OCI-LY7 (cell line): ENCODE results near the gene MSH3. TPM values are rescaled to one million over a fixed set of nuclear protein-coding genes. Genes with fewer than 3 reads are reported as not detected.

Experiments used
- BruUV-seq: library from RNA; stranded (reverse); fragments of 400-500 nt; replicated peaks from 2 replicates; lab custom pipeline; 2021; lab: Mats Ljungman, UMichigan
- CTCF ChIA-PET: fragments of 300-600 bp; sonication (Branson Sonifier 250); formaldehyde crosslinking; loops from one replicate; lab custom pipeline; 2022; ENCODE audit warnings: antibody characterized with exemption; ENCODE audit not compliant: unreplicated experiment; lab: Charles Lee
- POLR2A ChIA-PET: fragments of 300-600 bp; sonication (Branson Sonifier 250); formaldehyde crosslinking; loops from one replicate; lab custom pipeline; 2022; ENCODE audit warnings: antibody characterized with exemption; lab: Charles Lee
- DNase-seq: peaks from one replicate; pipeline ENCODE4 v3.0.0-alpha.2; 2015; ENCODE audit warnings: low spot score
- H2AFZ ChIP-seq: fragments of 200-600 bp; sonication (generic), shearing (Covaris generic); 2 replicates; pipeline ENCODE4 v1.6.1; 2014; ENCODE audit warnings: mild to moderate bottlenecking, antibody characterized with exemption, low read length, moderate library complexity
- H3K27ac ChIP-seq: fragments of 200-600 bp; sonication (generic); 2 replicates; pipeline ENCODE4 v1.5.1; 2014; ENCODE audit warnings: mixed run types, low read depth, mild to moderate bottlenecking, moderate library complexity, low read length, inconsistent platforms; ENCODE audit not compliant: poor library complexity, severe bottlenecking
- H3K36me3 ChIP-seq: fragments of 200-600 bp; sonication (generic); 2 replicates; pipeline ENCODE4 v1.6.1; 2014; ENCODE audit warnings: mild to moderate bottlenecking, antibody characterized with exemption, low read length, moderate library complexity, mixed read lengths; ENCODE audit not compliant: insufficient read depth
- H3K4me1 ChIP-seq: fragments of 200-600 bp; sonication (generic); 2 replicates; pipeline ENCODE4 v1.5.1; 2014; ENCODE audit warnings: mild to moderate bottlenecking, low read length; ENCODE audit not compliant: insufficient read depth, poor library complexity, severe bottlenecking
- H3K4me2 ChIP-seq: fragments of 200-600 bp; sonication (generic); 2 replicates; pipeline ENCODE4 v1.6.1; 2014; ENCODE audit warnings: mild to moderate bottlenecking, low read length
- H3K4me3 ChIP-seq: fragments of 200-600 bp; sonication (generic); 2 replicates; pipeline ENCODE4 v1.5.1; 2014; ENCODE audit warnings: mild to moderate bottlenecking, low read depth, low read length; ENCODE audit not compliant: poor library complexity, severe bottlenecking
- H3K79me2 ChIP-seq: fragments of 200-600 bp; sonication (generic); 2 replicates; pipeline ENCODE4 v1.6.1; 2016; ENCODE audit warnings: low read depth, mild to moderate bottlenecking, low read length, moderate library complexity, mixed read lengths; ENCODE audit not compliant: insufficient read depth
- H3K9me2 ChIP-seq: fragments of 200-600 bp; sonication (generic); 2 replicates; pipeline ENCODE4 v1.6.1; 2016; ENCODE audit warnings: mild to moderate bottlenecking, low read length, mixed read lengths; ENCODE audit not compliant: insufficient read depth
- H3K9me3 ChIP-seq: fragments of 200-600 bp; sonication (generic); 2 replicates; pipeline ENCODE4 v1.6.1; 2014; ENCODE audit warnings: mild to moderate bottlenecking, mixed run types, low read length, mixed read lengths
- H4K20me1 ChIP-seq: fragments of 200-600 bp; sonication (generic); 2 replicates; pipeline ENCODE4 v1.6.1; 2014; ENCODE audit warnings: mild to moderate bottlenecking, antibody characterized with exemption, low read length, moderate library complexity, mixed read lengths; ENCODE audit not compliant: insufficient read depth
- EZH2phosphoT487 ChIP-seq: fragments of 200-600 bp; sonication (generic); IDR thresholded peaks from 2 replicates; pipeline ENCODE4 v1.6.1; 2018; ENCODE audit warnings: low read depth, borderline replicate concordance, mild to moderate bottlenecking, mixed run types, antibody characterized with exemption, low read length, moderate library complexity, mixed read lengths
- intact Hi-C: fragments of 100-400 bp; cut with micrococcal nuclease; formaldehyde crosslinking; loops from one replicate; pipeline ENCODE4 v1.10.0; 2022; ENCODE audit not compliant: unreplicated experiment
- total RNA-seq, 2 experiments: library from RNA; depleted of rRNA in 1 of 2; stranded (reverse); fragments of >200 nt in 1 of 2; shearing (Covaris generic) in 1 of 2; gene quantifications; 2 replicates each; pipeline ENCODE4 v1.2.3, GENCODE V29; 2014 to 2022
- TF ChIP-seq, protein P1 (sequence below): fragments of 200-600 bp; sonication (generic); conservative IDR thresholded peaks from 2 replicates; pipeline ENCODE4 v1.5.1; 2014; ENCODE audit warnings: mild to moderate bottlenecking, antibody characterized with exemption, low read length, moderate library complexity, mixed read lengths

The MSH3 gene
- total RNA-seq, 2 experiments from 2014 or later: 15.4 to 28.3 TPM

- no peak overlapping the region for H3K4me3 ChIP-seq
- no peaks in the 10 kb centered on the region for H4K20me1 ChIP-seq
- BruUV-seq: no TSS peak
- no peak overlapping the region for H3K4me2 ChIP-seq
- no peaks in the 10 kb centered on the region for H3K9me2 ChIP-seq
- POLR2A ChIA-PET: interaction anchor here (0.6 kb wide), 1 partner anchor 1691 kb away, joined by 3 read pairs; no protein-coding TSS in a partner anchor
- H3K79me2 ChIP-seq: no peaks in the 10 kb centered on the region
- H3K27ac ChIP-seq: no peak overlapping the region
- H3K36me3 ChIP-seq: peaks cover 39% of the 10 kb centered on the region
- CTCF ChIA-PET: no interaction called here
- H3K4me1 ChIP-seq: no peaks in the 10 kb centered on the region
- no peak overlapping the region for H2AFZ ChIP-seq
- TF ChIP-seq, protein P1, sequence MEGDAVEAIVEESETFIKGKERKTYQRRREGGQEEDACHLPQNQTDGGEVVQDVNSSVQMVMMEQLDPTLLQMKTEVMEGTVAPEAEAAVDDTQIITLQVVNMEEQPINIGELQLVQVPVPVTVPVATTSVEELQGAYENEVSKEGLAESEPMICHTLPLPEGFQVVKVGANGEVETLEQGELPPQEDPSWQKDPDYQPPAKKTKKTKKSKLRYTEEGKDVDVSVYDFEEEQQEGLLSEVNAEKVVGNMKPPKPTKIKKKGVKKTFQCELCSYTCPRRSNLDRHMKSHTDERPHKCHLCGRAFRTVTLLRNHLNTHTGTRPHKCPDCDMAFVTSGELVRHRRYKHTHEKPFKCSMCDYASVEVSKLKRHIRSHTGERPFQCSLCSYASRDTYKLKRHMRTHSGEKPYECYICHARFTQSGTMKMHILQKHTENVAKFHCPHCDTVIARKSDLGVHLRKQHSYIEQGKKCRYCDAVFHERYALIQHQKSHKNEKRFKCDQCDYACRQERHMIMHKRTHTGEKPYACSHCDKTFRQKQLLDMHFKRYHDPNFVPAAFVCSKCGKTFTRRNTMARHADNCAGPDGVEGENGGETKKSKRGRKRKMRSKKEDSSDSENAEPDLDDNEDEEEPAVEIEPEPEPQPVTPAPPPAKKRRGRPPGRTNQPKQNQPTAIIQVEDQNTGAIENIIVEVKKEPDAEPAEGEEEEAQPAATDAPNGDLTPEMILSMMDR: no peak
- no peak for TF ChIP-seq EZH2phosphoT487
- no peak for DNase-seq
- intact Hi-C loops: no loop called here
- H3K9me3 ChIP-seq: peaks cover 11% of the 10 kb centered on the region; the same call in 1 of the 2 replicates
Measured at GRCh38 chr5:80615266-80615914, 39.1 kb upstream of the MSH3 start.

DNA sequence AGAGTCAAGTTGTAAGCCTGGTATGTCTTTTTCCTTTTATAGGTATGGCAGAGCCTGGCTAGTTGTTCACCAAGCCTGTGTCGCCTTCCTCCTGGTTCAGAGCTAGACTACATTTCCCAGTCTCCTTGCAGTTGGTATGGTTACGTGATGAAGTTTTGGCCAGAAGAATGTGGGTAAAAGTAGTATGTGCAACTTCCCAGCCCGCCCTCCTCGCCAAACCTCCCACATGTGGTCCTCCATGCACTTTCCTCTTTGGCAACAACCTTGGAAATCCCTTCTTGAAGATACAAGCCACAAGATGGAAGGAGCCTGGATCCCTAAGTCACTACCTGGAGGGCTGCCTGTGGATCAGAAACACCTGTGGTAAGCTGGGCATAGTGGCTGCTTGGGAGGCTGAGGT lies 36.0 kb upstream of the MSH3 start:
- no peak for TF ChIP-seq EZH2phosphoT487
- TF ChIP-seq, protein P1: no peak
- H3K4me1 ChIP-seq: no peaks in the 10 kb centered on the region
- no peak overlapping the region for H2AFZ ChIP-seq
- ChIA-PET POLR2A (interaction anchor here (0.6 kb wide), 1 partner anchor 45 kb away, joined by 4 read pairs; no protein-coding TSS in a partner anchor), CTCF (no interaction called here)
- H3K4me2 ChIP-seq: no peak overlapping the region
- no peaks in the 10 kb centered on the region for H3K9me2 ChIP-seq
- H3K9me3 ChIP-seq: no peaks in the 10 kb centered on the region
- no peaks in the 10 kb centered on the region for H3K79me2 ChIP-seq
- BruUV-seq: no TSS peak
- intact Hi-C loops: no loop called here
- H4K20me1 ChIP-seq: no peaks in the 10 kb centered on the region
- DNase-seq: no peak
- H3K27ac ChIP-seq: no peak overlapping the region
- peaks cover 62% of the 10 kb centered on the region for H3K36me3 ChIP-seq
- H3K4me3 ChIP-seq: no peak overlapping the region

DNA sequence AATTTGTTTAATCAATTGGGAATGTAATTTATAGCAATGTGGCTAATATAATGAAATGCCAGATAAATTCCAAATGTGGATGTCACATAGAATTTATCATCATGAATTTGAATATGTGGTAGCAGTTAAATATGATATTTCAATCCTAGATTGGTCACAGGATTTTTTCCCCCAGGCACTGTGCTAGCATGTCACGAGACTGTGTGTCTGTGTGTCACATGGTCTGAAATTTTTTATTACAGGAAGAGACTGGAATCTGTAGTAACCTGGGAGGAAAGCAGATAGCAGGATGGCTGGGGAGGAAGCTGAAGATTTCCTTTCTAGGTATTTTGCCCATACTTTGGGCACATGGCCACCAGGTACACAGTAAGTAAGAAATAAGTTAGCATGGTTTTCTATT lies 35.4 kb upstream of the MSH3 start:
- no peaks in the 10 kb centered on the region for H3K9me2 ChIP-seq
- H3K36me3 ChIP-seq: peaks cover 62% of the 10 kb centered on the region
- ChIA-PET CTCF (no interaction called here), POLR2A (no interaction called here)
- no TSS peak for BruUV-seq
- no peaks in the 10 kb centered on the region for H3K9me3 ChIP-seq
- no peak overlapping the region for H2AFZ ChIP-seq
- H3K4me2 ChIP-seq: no peak overlapping the region
- no peak overlapping the region for H3K27ac ChIP-seq
- no peak for DNase-seq
- intact Hi-C loops: no loop called here
- no peaks in the 10 kb centered on the region for H3K79me2 ChIP-seq
- H4K20me1 ChIP-seq: no peaks in the 10 kb centered on the region
- H3K4me1 ChIP-seq: no peaks in the 10 kb centered on the region
- H3K4me3 ChIP-seq: no peak overlapping the region
- no peak for TF ChIP-seq EZH2phosphoT487
- TF ChIP-seq, protein P1: no peak
